HG03565 (cell line): ENCODE results near the gene TRIL.

Source experiments
- ATAC-seq: cut with Tn5 transposase; IDR thresholded peaks from one replicate; pipeline ENCODE4 v1.9.1; 2021; ENCODE audit warnings: mild to moderate bottlenecking, moderate library complexity; ENCODE audit not compliant: unreplicated experiment

The TRIL gene

DNA sequence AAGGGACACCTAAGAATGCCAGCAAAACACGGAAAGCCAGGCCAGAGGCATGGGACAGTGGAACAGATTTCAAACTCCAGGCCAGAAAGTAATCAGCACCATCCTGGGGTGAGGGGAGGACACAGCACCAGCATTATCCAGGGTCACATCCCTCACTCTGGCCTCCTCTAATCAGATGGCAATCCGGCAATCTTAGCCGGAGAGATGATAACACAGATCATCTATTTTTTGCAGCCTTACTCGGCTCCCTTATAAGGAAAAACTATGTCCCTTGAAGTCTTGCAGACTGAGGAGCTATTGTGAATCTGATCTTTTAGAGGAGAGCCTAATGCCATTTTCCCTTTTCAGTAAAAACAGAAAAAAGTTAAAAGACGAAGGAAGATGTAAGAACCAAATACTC lies 16.5 kb downstream of the TRIL start:
- no peak for ATAC-seq

DNA sequence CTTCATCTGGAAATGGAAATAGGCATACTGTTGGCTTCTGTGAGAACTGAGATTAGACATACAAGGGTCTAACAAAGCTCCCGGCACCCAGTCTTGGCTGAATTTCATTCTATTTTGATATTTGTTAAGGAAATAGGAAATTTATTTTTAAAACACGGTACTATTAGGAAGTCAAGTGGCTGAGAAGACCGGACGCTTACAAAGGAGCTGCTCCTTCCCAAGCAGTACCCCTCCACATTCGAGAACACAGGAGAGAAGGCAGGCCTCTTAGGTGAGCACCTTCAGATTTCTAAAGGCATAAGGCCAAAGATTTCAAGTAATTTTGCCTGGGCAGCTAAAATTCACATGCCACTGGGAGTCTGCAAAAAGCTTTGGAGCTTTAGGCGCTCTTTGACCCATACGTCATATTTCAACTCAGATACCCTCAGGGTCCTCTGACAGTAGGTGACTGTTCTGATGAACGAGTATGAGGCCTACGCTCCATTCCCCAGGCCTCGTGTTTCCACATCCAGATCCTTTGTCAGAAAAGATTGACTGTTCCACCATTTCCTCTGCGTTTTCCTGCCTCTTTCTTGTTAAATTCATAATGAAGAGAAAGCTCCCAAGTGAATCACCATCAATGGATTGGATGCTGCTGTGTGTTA lies 17.3 kb downstream of the TRIL start:
- no peak for ATAC-seq

DNA sequence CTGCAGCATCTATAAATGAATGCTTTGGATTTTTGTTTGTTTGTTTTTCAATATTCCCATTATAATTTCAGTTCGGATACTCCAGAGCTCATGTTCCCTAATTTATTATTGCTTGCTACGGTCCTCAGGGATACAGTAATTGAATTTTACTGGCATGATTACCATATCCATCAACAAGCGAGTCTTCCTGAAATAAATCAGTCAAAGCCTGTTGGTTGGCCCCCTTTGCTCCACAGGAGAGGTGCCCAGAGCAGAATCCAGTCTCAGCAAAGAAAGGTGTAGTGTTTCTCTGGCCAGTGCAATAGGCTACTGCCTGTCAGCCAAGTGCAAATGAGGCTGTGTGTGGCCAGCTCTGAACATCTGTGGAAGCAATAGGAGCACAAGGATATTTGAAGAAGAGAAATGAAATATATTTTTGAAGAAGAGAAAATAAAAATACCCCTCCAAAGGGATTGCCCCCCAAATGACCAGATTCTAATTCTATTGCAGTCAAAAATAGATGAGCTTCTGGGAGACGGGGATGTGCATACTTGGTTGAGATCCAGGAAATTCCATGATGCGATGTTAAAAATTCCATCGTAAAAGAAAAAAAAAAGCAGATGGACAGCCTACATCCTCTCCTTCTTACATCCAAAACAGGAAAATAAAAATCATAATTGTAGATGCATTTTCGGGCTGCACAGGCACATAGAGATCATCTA lies 18.1 kb downstream of the TRIL start:
- no peak for ATAC-seq

DNA sequence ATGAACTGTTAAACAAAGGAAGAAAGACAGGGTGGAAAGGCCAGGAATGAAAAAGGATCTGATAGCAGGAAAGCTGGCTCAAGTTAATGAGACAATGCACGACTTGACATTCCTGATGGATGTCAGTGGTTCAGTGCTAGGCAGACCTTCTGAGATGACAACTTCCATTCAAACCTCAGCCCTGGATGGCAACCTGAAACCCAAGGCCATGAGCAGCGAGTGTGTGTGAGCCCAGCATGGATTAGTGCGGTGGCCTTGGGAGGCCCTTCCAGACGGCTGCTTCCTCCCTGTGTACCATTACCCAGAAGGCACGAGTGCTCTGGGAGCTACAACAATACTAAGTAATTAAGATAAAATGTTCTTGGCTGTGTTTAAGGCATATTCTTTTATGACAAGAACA lies 18.8 kb downstream of the TRIL start:
- no peak for ATAC-seq

DNA sequence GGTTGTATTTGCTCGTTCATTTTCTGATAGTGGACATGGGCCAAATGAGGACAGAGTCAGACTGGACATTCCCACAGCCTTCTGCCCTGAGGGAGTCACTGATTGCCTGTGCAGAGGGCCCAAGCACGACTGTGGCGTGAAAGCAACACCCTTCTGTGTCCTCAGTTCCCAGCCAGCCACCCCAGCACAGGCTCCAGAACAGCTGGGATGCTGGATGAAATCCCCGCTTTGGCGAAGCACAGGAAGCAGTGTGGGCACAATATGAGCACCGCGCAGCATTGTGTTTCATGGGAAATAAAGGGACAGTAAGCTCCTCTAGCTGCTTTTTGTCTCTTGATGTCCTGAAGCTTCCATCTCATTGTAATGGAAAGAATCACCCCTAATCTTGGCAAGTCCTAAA lies 20.5 kb downstream of the TRIL start:
- ATAC-seq = no peak

DNA sequence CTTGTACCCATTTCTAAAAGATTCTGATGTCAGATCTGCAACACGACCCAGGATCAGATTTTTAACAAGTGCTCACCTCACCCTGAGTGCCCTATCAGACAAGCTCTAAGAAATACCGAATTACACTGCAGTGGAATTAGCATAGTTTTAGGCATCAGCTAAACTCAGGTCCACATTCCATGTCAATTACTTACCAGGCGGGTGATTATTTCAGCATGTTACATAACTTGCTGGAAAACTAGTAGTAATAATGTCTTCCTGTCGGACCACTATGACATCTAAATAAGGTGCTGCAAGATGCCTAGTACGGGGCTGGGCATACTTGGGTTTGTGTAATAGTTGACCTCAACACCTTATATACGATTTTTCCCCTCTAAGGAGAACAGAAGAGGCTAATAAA lies 21.0 kb downstream of the TRIL start:
- ATAC-seq = no peak

DNA sequence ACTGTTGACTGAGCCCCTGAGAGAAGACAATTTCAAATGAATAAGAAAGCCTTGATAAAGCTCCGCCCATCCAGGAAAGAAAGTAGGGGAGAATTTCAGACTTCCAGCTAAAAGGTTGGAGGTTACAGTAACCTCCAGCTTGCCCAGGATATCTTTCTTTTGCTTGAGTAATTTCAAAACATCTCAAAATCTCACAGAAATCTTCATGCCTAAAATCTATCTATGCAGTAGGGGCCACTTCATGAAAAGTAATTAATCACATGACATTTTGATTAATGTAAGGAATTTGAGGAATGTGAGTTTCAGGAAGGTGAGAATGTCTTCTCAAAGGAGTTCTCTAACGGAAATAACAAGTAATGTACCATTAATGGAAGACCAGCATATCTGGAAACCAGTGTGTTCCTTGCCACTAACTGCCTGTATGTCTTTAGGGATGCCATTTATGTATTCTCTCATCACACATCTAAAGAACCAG lies 24.2 kb downstream of the TRIL start:
- ATAC-seq = no peak

DNA sequence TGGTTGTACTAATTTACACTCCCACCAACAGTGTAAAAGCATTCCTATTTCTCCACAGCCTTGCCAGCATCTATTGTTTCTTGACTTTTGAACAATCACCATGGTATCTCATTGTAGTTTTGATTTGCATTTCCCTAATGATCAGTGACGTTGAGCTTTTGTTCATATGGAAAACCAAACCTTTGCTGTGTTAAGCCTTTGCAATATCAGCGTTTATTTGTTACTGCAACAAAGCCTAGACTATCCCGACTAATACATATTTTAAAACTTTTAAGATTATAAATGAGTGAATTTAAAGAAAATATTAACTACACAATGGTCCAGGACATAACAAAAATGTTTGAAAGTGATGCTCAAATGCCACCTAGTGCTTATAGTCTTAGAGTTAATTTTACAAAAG lies 26.6 kb downstream of the TRIL start:
- ATAC-seq = no peak

DNA sequence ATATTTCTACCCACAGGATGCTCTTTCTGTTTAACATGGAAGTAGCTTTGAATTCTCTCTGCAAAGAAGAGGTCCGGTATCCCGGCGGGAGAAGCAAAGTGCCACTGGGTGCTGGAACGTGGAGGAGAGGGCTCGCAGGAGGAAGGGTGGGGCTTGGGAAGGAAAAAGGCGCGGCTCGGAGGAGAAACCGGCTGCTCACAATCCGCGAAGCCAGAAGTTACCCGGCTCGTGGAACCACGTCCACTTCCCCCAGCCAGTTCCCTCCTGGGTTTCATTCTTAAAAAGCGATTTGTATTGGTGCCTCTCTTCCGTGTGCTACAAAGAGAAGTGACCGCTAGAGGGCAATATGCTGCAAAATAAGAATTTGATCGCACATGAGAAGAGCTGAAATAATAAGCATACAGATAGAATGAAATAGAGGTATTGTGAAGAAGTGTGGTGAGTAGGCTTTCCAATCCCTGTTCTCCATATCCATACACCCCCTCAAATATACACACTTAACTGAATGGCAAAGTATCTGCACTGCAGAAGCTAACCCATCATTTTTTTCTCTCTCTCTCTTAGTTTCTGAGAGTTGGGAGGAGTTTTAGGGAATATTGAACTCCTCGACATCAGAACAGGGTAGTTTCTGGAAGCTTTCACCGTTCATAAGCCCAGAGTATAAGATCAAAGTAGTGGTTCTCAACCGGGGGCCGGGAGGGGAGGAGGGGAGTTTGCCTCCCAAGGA lies 31.1 kb downstream of the TRIL start:
- ATAC-seq = peak; percentile 77

DNA sequence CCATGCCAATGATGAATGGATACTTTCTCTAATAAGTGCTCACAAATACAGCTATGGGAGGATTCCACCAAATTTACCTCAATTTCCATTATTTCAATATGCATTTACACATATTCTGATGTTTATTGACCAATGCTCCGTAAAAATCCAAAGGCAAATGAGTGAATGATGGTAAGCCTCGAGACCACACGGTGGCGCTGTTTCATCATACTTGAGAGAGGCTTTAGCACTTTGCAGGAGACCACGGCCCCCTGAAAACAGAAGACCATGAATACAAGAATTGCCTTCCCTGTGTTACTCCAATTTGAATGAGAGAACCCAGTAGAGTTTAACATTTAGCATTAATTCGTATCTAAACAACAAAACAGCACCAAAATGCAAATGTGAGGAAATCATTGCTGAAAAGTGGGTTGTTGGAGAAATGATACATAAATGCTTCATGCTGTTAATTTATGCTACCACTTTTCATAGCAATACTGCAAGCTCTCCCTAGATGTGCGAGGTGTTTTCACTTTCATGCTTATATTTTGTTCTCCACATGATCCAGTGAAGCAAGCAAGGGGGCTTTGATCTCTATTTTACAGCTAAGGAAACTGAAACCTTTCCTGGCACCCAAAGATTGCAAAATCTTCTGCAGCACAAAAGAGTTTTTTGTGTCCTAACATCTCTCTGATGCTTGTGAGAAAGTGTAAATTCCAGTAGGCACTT lies 35.4 kb downstream of the TRIL start:
- ATAC-seq = no peak

DNA sequence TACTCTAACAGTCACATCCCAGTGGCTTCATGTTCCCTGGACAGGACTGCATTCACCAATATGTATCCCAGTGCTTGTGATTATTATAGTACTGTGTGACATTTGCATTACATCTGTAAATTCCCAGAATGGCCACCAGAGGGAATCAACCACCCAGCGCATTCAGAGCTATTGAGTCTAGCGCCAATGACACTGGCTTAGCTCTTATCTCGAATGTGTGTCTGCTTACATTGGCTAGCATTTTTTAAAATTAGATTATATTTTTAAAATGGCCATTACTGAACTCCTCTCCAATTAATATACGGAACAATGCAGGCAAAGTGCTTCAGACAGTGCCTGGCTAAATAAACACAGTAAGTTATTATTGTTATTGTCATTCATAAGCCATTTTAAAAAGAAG lies 36.3 kb downstream of the TRIL start:
- peak; percentile 59 for ATAC-seq

DNA sequence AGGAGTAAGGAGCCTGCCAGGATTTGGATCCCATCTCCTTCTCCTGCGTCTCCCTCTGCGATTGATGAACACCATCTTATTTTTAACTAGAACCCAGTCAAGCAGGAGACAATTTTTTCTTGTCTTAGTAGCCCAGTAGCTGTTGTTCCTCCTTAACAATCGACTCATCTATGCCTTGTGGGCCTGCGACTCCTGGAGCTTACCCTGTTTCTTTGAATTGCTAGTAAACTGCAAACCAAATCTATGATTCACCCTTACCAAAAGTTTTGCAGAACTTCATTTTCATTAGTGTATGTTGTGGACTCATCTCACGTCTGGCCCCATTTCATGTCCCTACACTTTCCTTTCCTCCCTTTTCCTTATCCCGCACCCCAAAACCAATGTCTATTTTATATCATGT lies 37.7 kb downstream of the TRIL start:
- no peak for ATAC-seq

DNA sequence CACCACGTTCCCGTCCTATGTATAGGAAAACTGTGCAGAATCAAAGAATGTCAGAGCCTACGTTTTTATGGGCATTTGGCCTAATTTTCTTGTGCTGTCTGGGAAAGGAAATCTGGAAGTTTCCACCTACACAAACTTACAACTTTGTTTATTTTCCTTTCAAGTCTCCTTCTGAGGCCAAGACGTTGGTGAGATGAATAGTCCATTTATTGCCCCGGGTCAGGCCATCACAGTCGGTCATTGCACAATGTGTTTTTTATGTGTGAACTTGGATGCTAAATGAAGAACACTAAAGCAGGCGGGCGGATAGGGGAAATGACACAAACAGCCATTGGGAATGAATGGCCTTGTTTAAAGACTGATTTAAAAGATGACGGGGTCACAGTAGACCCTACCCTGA lies 38.6 kb downstream of the TRIL start:
- no peak for ATAC-seq

DNA sequence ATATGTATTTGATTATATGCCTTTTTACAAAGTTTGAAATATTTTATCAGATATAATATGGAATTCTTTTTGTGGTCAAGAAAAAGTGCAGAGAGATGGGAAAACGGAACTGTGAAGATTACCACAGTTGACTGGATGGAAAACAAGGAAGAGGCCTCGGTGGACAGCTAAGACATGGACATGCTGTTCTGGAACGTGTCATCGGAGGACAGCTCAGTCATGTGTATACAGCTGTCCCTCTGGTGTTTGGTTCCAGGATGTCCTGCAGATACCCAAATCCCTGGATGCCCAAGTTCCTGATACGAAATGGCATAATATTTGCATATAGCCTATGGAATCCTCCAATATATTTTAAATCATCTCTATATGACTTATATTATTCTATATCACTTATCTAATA lies 49.4 kb downstream of the TRIL start:
- no peak for ATAC-seq

DNA sequence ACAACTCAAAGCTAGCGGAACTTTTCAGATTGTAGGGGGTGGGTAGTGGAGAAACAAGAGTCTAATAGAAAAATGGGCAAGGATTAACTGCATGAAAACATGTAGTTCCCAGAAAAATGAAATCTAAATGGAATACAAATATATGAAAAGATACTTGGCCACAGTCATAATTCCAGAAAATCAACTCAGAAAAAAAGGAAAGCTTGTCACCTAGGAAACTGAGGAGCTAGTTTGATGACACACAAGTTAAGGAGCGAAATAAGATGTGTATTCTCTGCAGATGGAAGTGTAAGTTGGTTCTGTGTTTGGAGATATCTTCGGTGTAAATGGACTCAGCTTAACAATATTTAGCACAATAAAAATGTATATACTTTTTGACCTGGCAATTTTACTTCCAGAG lies 52.7 kb downstream of the TRIL start:
- ATAC-seq = no peak

DNA sequence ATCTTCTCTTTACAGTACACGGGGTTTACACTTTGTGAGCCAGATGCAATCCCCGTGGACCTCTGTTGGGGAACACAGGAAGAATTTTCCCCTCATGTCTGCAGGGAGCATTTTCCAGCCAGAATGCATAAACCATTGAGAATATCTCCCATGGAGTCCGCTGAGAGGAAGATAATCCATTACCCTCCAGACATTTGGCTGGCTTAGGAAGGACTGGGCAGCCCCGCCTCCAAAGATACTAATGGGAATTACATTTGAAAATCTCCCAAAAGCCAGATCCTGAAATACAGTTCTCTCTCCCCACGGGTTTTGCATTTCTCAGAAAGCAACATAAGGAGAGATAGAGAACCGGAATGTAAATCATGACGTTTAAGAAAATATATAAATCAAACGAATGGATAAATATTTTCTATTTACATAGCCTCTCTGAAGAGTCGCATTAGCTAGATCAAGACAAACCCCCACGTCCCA lies 53.5 kb downstream of the TRIL start:
- ATAC-seq = no peak

DNA sequence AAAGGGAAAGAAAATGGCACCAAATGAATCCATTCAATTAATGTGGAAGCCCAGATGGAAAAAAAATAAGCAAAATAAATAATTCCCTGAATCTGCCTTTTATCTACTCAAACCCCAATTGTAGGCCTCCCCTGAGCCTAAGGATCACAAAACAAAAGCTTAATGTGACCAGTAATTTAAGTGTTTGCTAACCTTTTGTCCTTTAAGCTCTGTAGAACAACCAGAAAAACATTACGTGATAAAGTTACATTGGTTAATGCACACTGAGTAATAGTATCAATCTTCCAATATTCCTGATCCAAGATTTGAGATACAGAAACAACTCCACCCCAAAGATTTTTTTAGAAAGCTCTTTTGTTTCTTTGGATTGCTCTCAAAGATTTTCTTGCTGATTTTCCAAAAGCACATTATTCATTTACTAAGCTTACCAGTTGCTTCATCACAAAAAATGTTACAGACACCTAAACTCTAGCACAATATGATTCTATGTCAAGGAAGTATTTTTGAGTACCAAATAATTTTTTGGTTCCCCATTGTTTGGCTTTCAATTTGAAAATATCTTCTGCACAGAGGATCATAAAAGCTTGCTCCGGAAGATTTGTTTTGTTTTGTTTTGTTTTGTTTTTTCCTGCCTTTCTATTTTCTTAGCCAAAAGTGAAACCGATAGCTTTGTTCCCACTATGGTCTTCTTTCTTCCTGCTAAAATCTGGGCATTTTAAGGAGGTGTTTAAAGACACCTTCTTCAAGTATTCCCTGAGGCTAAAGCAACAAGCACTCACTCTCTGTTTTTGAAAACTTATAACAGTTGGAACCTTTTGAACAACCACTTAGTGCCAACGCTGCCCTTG lies 54.2 kb downstream of the TRIL start:
- ATAC-seq = no peak
